GM12878 (cell line): ENCODE results near the gene TULP4.
A peak's percentile ranks its signal among the peaks of the same experiment; 100 is the strongest.

Source experiments
- BCLAF1 ChIP-seq: fragments of 450-650 bp; IDR thresholded peaks from 2 replicates; pipeline ENCODE4 v1.6.1; 2017; ENCODE audit warnings: antibody characterized with exemption, mild to moderate bottlenecking, moderate library complexity
- CTCF ChIP-seq, 3 experiments: IDR thresholded peaks in 2 of 3; conservative IDR thresholded peaks in 1 of 3; 2 replicates each; pipeline ENCODE4 v1.5.1; 2011; ENCODE audit warnings: low read depth in 3 of 3, low read length in 3 of 3, mild to moderate bottlenecking in 3 of 3, control low read depth in 2 of 3, moderate library complexity in 2 of 3, inconsistent platforms in 1 of 3, mixed read lengths in 1 of 3; ENCODE audit not compliant: control insufficient read depth in 2 of 3, insufficient read depth in 1 of 3; ENCODE audit errors: extremely low read depth in 1 of 3
- IKZF1 ChIP-seq: fragments of 450-650 bp; conservative IDR thresholded peaks from 2 replicates; pipeline ENCODE4 v1.6.1; 2017; ENCODE audit warnings: antibody characterized with exemption, mild to moderate bottlenecking
- MXI1 ChIP-seq: fragments of 150-350 bp; IDR thresholded peaks from 2 replicates; pipeline ENCODE4 v1.6.1; 2011; ENCODE audit warnings: low read depth, mild to moderate bottlenecking, inconsistent platforms, low read length, improper control_type of control experiment
- NRF1 ChIP-seq: conservative IDR thresholded peaks from 2 replicates; pipeline ENCODE4 v1.6.1; 2011; ENCODE audit warnings: mild to moderate bottlenecking, low read depth, low read length, improper control_type of control experiment
- ZNF622 ChIP-seq: fragments of 450-650 bp; IDR thresholded peaks from 2 replicates; pipeline ENCODE4 v1.6.1; 2017; ENCODE audit warnings: mild to moderate bottlenecking, inconsistent platforms

- TF ChIP-seq MXI1 (no peak), IKZF1 (0 out of 2 replicates have a peak, but pooled peaks have one; percentile 20), CTCF (IDR thresholded peaks at IDR 0.05 in 2 of 3, conservative IDR thresholded peaks at IDR 0.05 in 1 of 3; ENCODE audit: control insufficient read depth in 2 of 3, extremely low read depth in 1 of 3, insufficient read depth in 1 of 3, low read depth in 3 of 3, low read length in 3 of 3) (no peak), ZNF622 (no peak), BCLAF1 (no peak), NRF1 (no peak)
Observed at GRCh38 chr6:158293122-158293521, 19.1 kb upstream of the TULP4 start.
